ENCODE data around the gene CEACAM19.

DNA sequence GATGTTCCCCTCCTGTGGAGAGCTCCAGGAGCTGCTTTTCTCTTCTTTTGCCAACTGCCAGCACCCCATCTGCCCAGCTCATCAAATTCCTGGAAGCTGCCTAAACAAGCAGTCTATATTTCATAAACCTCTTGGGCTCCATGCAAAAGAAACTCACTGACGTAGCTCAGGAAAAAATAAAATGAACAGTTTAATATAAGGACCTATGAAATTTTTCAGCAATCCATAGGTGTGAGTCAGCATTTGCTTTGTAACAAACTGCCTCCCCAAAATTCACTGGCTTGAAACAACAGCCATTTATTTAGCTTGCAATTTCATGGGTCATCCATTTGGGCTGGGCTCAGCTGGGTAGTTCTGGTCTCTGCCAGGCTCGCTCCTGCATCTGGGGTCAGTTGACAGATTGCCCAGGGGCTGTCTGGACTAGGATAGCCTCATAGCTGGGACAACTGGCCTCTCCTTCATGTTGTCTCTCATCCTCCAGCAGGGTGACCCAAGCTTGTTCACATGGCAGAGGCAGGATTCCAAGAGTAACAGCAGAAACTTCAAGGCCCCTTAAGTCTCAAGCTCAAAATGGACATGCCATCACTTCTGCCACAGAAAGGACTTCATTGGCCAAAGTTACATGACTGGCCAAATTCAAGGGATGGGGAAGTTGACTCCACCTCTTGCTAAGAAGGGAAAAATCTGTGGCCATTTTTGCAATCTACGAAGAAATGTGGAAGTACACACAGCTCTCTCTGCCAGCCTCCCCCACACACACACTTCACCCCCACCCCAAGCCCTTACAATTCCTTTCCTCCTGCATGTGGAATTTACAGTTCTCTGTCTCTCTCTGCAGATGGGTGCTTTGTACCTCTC lies 35.5 kb upstream of the CEACAM19 start:
- TF ChIP-seq CTCF (IDR thresholded peaks at IDR 0.05): no peak
- TF ChIP-seq POLR2A (IDR thresholded peaks at IDR 0.05): no peak
